Thoracic aorta (tissue), 2 donors: Measurements from ENCODE around the gene ZFP82. TPM values are rescaled to one million over a fixed set of nuclear protein-coding genes. Genes with fewer than 3 reads are reported as not detected.

Source experiments
- ATAC-seq: fragments of 150-250 bp; one replicate; pipeline ENCODE4 v1.8.0; 2017; ENCODE audit warnings: low read depth; ENCODE audit not compliant: insufficient number of reproducible peaks, low FRiP score
- DNase-seq: peaks from one replicate; pipeline ENCODE4 v3.0.0-alpha.2; 2020; ENCODE audit warnings: low spot score
- H3K27ac ChIP-seq, 2 donors: fragments of 200-600 bp; sonication (generic); 1 replicate in 1 of 2; 2 replicates in 1 of 2; pipeline ENCODE4 v1.5.1; 2016; ENCODE audit warnings: mild to moderate bottlenecking in 2 of 2, moderate library complexity in 2 of 2
- H3K27me3 ChIP-seq: fragments of 200-600 bp; sonication (generic); replicated peaks from 2 replicates; pipeline ENCODE4 v1.6.0; 2016; ENCODE audit warnings: mild to moderate bottlenecking; ENCODE audit not compliant: insufficient read depth
- H3K36me3 ChIP-seq: fragments of 200-600 bp; sonication (generic); one replicate; pipeline ENCODE4 v1.5.1; 2016
- H3K4me1 ChIP-seq, 2 donors: fragments of 200-600 bp; sonication (generic); 1 replicate in 1 of 2; 2 replicates in 1 of 2; pipeline versions ENCODE4 v1.5.1 to v1.6.0; 2016; ENCODE audit warnings: low read depth in 2 of 2, mild to moderate bottlenecking in 1 of 2; ENCODE audit not compliant: control insufficient read depth in 1 of 2
- H3K4me3 ChIP-seq: fragments of 200-600 bp; sonication (generic); 2 replicates; pipeline ENCODE4 v1.5.1; 2016; ENCODE audit warnings: mild to moderate bottlenecking
- H3K9me3 ChIP-seq: fragments of 200-600 bp; sonication (generic); 2 replicates; pipeline ENCODE4 v1.5.1; 2016
- total RNA-seq, 2 donors: library from RNA; depleted of rRNA; stranded (reverse); fragments of >200 nt; gene quantifications; one replicate each; pipeline versions ENCODE4 v1.1.0 to v1.2.3, GENCODE V29; 2016
- TF ChIP-seq, protein P1 (sequence below): fragments of 200-600 bp; sonication (generic); IDR thresholded peaks from one replicate; pipeline ENCODE4 v1.5.1; 2019; ENCODE audit warnings: antibody characterized with exemption

ZFP82 gene
- total RNA-seq, 2 donors from 2014 or later, result 4.2 to 14.4 TPM

DNA sequence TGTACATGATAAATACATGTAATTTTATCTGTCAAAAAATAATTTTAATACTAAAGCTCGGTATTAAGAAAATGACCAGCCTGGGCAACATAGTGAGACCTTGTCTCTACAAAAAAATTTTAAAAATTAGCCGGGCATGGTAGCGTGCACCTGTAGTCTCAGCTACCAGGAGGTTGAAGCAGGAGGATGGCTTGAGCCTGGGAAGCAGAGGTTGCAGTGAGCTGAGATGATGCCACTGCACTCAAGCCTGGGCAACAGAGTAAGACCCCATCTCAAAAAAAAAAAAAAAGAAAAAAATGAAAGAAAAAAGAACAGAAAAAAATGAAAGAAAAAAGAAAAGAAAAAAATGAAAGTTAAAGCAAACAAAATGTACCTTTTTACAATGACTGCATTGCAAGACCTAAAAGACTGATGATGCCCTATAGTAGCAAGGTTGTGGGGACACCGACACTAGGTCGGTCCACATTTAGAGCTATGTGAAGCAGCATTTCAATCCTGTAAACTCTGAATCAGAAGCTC lies 44.7 kb downstream of the ZFP82 start:
- Histone ChIP-seq H3K4me3 (no peak overlapping the region), H3K9me3 (peaks cover 8% of the 10 kb centered on the region), H3K4me1 (peaks cover 8 to 14% of the 10 kb centered on the region in 2 donors), H3K27me3 (no peaks in the 10 kb centered on the region), H3K27ac (no peak overlapping the region), H3K36me3 (no peaks in the 10 kb centered on the region)
- DNase-seq (no peak), ATAC-seq (no peak)
- TF ChIP-seq, protein P1, sequence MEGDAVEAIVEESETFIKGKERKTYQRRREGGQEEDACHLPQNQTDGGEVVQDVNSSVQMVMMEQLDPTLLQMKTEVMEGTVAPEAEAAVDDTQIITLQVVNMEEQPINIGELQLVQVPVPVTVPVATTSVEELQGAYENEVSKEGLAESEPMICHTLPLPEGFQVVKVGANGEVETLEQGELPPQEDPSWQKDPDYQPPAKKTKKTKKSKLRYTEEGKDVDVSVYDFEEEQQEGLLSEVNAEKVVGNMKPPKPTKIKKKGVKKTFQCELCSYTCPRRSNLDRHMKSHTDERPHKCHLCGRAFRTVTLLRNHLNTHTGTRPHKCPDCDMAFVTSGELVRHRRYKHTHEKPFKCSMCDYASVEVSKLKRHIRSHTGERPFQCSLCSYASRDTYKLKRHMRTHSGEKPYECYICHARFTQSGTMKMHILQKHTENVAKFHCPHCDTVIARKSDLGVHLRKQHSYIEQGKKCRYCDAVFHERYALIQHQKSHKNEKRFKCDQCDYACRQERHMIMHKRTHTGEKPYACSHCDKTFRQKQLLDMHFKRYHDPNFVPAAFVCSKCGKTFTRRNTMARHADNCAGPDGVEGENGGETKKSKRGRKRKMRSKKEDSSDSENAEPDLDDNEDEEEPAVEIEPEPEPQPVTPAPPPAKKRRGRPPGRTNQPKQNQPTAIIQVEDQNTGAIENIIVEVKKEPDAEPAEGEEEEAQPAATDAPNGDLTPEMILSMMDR, result no peak

DNA sequence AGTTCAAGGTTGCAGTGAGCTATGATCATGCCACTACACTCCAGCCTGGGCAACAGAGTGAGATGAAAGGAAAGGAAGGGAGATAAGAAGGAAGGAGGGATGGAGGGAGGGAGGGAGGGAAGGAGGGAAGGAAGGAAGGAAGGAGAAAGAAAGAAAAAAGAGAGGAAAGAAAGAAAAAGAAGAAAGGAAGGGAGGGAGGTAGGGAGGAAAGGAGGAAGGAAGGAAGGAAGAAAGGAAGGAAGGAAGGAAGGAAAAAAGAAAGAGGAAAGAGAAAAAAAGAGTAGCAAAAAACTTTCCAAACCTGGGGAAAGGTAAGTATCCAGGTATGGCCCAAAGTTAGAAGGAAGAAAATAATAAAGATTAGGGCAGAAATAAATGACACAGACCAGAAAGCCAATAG lies 46.6 kb downstream of the ZFP82 start:
- Histone ChIP-seq H3K4me3 (no peak overlapping the region), H3K36me3 (peaks cover 11% of the 10 kb centered on the region), H3K27ac (no peak overlapping the region), H3K27me3 (no peaks in the 10 kb centered on the region), H3K4me1 (no peaks in the 10 kb centered on the region), H3K9me3 (peaks cover 8% of the 10 kb centered on the region)
- TF ChIP-seq, protein P1, result no peak
- ATAC-seq (no peak), DNase-seq (no peak)

DNA sequence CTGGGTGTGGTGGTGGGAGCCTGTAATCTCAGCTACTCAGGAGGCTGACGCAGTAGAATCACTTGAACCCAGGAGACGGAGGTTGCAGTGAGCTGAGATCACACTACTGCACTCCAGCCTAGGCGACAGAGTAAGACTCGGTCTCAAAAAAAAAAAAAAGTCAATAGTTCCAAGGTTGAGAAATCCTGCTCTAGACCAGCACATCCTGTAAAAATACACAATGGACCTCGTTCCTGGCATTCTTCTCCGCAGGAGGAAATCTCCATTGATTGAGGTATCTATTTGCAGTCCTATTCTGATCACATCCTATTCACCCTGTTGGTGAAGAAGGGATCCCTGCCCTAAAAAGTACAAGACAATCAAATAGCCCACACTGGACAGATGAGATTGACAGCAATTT lies 54.6 kb downstream of the ZFP82 start:
- no peak for ATAC-seq
- Histone ChIP-seq H3K27me3 (no peaks in the 10 kb centered on the region), H3K36me3 (peaks cover 55% of the 10 kb centered on the region), H3K27ac (no peak overlapping the region), H3K4me1 (no peaks in the 10 kb centered on the region), H3K4me3 (no peak overlapping the region), H3K9me3 (no peaks in the 10 kb centered on the region)
- no peak for DNase-seq
- TF ChIP-seq, protein P1, result no peak

Other genes starting within 250 kb of the ZFP82 start
- gene ZNF565, start 204.0 kb downstream of the ZFP82 start, total RNA-seq, result 1 to 10 TPM; 1.9 to 6.6 TPM
- gene ZNF146, start 203.5 kb downstream of the ZFP82 start, total RNA-seq, result 10 to 100 TPM; 37.8 to 71.1 TPM
- gene ZFP14, start 39.4 kb downstream of the ZFP82 start, total RNA-seq, result 1 to 10 TPM; 4.1 to 4.2 TPM
- 10 to 100 TPM; 14.8 to 25.3 TPM for gene ZNF566, start 70.9 kb upstream of the ZFP82 start, total RNA-seq
- gene ZNF260, start 109.6 kb upstream of the ZFP82 start, total RNA-seq, result 1 to 10 TPM; 6.9 to 9.7 TPM
- 10 to 100 TPM; 10.3 to 18.1 TPM for gene ZNF529, start 154.6 kb upstream of the ZFP82 start, total RNA-seq
- 1 to 10 TPM; 2.7 to 8.7 TPM for gene ZNF382, start 186.7 kb upstream of the ZFP82 start, total RNA-seq
- gene ZNF461, start 248.2 kb upstream of the ZFP82 start, total RNA-seq, result 10 to 100 TPM in 1 of 2 donors, 1 to 10 TPM in 1; 9.3 to 27.9 TPM